GM12864 (cell line): ENCODE measurements around the gene PRSS21.

Source experiments
- DNase-seq: peaks from one replicate; pipeline ENCODE4 v3.0.0-alpha.2; 2011; ENCODE audit warnings: low read depth
- H3K4me3 ChIP-seq: 2 replicates; pipeline ENCODE4 v1.5.1; 2011; ENCODE audit warnings: mild to moderate bottlenecking, low read depth, low read length, control low read depth
- TF ChIP-seq, protein P1 (sequence below): IDR thresholded peaks from 2 replicates; pipeline ENCODE4 v1.5.1; 2011; ENCODE audit warnings: low read depth, mild to moderate bottlenecking, moderate library complexity, low read length, control low read depth, inconsistent platforms; ENCODE audit errors: missing control alignments

PRSS21 gene

DNA sequence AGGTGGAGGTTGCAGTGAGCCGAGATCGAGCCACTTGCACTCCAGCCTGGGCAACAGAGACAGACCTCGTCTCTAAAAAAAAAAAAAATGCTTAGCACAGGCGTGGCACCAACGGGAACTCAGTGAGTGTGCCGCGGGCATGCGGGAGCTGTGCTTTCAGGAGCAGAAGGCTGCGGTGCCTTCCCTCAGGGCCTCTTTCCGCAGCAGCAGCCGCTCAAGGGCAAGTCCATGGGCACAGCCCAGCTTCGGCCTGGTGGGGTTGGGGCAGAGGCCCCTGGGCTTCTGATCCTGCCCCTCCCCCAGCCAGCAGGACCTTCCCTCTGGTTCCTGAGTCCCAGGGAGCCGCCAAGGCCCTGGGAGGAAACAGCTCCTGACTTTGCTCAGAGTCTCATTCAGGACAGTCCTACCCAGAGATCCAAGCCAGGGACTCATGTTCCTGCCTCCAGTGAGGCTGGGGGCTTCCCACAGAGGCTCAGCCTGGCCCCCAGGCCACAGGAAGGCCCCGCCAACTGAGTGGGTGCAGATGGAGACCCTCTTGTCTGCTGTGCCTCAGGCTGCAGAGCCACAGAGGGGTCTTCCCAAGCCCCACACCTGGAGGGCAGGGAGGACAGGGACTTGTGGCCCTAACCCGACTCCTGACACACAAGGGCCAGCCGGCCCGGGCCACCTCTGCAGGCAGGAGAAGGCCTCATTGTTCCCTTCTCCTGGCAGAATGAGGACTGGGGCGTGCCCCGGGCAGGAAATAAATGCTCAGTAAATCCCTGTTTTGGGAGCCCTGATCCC is 9.7 kb downstream of the PRSS21 start:
- DNase-seq = no peak
- H3K4me3 ChIP-seq = no peak overlapping the region
- TF ChIP-seq, protein P1, sequence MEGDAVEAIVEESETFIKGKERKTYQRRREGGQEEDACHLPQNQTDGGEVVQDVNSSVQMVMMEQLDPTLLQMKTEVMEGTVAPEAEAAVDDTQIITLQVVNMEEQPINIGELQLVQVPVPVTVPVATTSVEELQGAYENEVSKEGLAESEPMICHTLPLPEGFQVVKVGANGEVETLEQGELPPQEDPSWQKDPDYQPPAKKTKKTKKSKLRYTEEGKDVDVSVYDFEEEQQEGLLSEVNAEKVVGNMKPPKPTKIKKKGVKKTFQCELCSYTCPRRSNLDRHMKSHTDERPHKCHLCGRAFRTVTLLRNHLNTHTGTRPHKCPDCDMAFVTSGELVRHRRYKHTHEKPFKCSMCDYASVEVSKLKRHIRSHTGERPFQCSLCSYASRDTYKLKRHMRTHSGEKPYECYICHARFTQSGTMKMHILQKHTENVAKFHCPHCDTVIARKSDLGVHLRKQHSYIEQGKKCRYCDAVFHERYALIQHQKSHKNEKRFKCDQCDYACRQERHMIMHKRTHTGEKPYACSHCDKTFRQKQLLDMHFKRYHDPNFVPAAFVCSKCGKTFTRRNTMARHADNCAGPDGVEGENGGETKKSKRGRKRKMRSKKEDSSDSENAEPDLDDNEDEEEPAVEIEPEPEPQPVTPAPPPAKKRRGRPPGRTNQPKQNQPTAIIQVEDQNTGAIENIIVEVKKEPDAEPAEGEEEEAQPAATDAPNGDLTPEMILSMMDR = no peak

DNA sequence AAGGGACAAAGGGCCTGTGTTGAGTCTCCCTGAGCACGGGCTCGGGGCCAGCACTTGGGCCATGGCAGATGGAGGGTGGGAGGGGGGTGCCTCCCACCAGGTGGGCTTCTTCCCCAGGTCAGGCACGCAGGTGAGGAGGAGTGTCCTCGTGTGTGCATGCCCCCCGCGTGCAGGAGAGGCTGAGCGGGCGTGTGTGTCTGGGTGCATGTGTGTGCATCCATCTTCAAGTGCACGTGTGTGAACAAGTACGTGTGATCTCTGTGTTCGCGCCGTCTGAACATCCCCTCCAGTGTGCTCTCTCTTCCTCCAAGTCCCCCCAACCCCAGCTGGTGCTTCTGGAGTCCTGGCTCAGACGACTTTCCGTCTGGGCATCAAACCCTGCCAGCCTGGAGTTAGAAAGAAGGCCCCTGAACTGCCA is 10.3 kb downstream of the PRSS21 start:
- no peak for DNase-seq
- TF ChIP-seq, protein P1 = no peak
- H3K4me3 ChIP-seq = no peak overlapping the region

DNA sequence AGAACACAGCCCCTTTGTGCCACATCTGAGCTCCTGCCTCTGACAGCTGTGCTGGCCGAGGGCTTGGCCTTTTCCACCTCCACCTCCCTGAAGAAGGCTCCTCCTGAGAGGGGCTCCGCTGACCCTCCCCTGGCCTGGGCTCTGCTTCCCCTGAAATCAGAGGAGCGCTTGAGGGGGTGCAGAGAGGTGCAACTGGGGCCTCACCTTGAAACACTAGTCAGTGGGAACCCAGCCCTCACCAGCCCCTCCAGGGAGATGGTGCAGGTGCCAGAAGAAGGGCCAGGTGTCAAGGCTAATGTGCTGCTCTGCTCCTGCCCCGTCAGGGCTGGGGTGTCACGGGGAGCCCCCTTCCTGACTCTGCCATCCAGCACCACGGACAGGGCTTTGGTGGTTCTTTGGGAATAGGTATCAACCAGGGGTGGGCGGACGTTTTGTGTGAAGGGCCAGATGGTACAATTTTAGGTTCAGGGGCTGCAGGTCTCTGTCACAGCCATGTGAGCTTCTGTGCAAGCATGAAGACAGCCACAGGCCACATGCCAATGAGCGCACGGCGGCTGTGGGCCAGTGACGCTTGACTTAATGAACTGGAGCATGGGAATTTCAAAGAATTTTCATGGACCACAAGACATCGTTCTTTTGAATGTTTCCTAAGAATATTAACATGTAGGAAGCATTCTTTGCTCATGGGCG is 10.9 kb downstream of the PRSS21 start:
- no peak for DNase-seq
- H3K4me3 ChIP-seq = no peak overlapping the region
- TF ChIP-seq, protein P1 = no peak

- H3K4me3 ChIP-seq = no peak overlapping the region
- TF ChIP-seq, protein P1 = no peak
- no peak for DNase-seq
These were observed 11.4 kb downstream of the PRSS21 start for GRCh38 chr16:2828521-2828840.

- TF ChIP-seq, protein P1 = no peak
- DNase-seq = no peak
- H3K4me3 ChIP-seq = no peak overlapping the region
These were observed 11.9 kb downstream of the PRSS21 start for GRCh38 chr16:2828876-2829430.

- DNase-seq = no peak
- TF ChIP-seq, protein P1 = no peak
- H3K4me3 ChIP-seq = peak within 1 kb of the TSS; percentile 11
These were observed 12.7 kb downstream of the PRSS21 start, which contains the start of gene ZG16B for GRCh38 chr16:2829501-2830354. ZG16B (plus strand) TSS chr16:2830303; CDS start chr16:2830442, 139 bp downstream.
